Measurements from ENCODE around the gene ANKLE1. TPM values are rescaled to one million over a fixed set of nuclear protein-coding genes. Genes with fewer than 3 reads are reported as not detected.

ANKLE1 gene
- total RNA-seq: 1.6 TPM
- polyA plus RNA-seq: 0.64 TPM
- long read RNA-seq, donor 1: 0 reads
- long read RNA-seq, donor 2, partial matches to known transcripts: 0 of 4 reads
- long read RNA-seq, donor 2, other reads (novel, unspliced or antisense): 0 of 4 reads
- long read RNA-seq, donor 3: 0 reads
- long read RNA-seq, donor 4: 0 reads
- long read RNA-seq, donor 5, partial matches to known transcripts: 0 of 1 reads
- long read RNA-seq, donor 5, other reads (novel, unspliced or antisense): 0 of 1 reads
- long read RNA-seq, donor 6: 0 reads
- long read RNA-seq, donor 7: 0 reads
- long read RNA-seq, donor 8: 0 reads
- long read RNA-seq, donor 9, partial matches to known transcripts: 0 of 1 reads
- long read RNA-seq, donor 9, other reads (novel, unspliced or antisense): 0 of 1 reads
- long read RNA-seq, donor 10, partial matches to known transcripts: 0 of 1 reads
- long read RNA-seq, donor 10, other reads (novel, unspliced or antisense): 0 of 1 reads

- DNase-seq (ENCODE audit: low read depth in 6 of 9, low spot score in 9 of 9): peak in 3 of 9 donors; percentile 34 to 65 (median 36)
- Histone ChIP-seq H3K27ac (ENCODE audit: low read depth in 1 of 2, low read length in 1 of 2) (peak within 1 kb of the TSS in 1 of 2 donors; percentile 31), H3K4me1 (ENCODE audit: control insufficient read depth in 2 of 2, insufficient read depth in 2 of 2, low read length in 2 of 2) (peaks cover 3 to 16% of the 10 kb centered on the region in 2 donors), H3K36me3 (ENCODE audit: control insufficient read depth in 2 of 2, insufficient read depth in 2 of 2, low read length in 1 of 2) (peaks cover 17 to 30% of the 10 kb centered on the region in 2 donors), H3K4me3 (ENCODE audit: low read length in 2 of 2) (peak within 1 kb of the TSS; percentile 45 to 49), H3K9me3 (ENCODE audit: control insufficient read depth in 2 of 2, insufficient read depth in 1 of 2, low read length in 1 of 2) (no peaks in the 10 kb centered on the region), H3K27me3 (ENCODE audit: control insufficient read depth in 2 of 2, insufficient read depth in 1 of 2, low read length in 1 of 2) (peaks cover 0 to 15% of the 10 kb centered on the region in 2 donors)
- WGBS: 6% methylated on average over 75 of the region's 75 CpGs
Observed at GRCh38 chr19:17281391-17282304, at the start of gene ANKLE1. TSS of gene ANKLE1 (plus strand) at chr19:17281901. CDS start at chr19:17281921, 20 bp downstream.

GRCh38 chr19:17232258-17232657, 49.4 kb upstream of the ANKLE1 start:
- H3K9me3 ChIP-seq (ENCODE audit: control insufficient read depth in 2 of 2, insufficient read depth in 1 of 2, low read length in 1 of 2): peaks cover 0 to 4% of the 10 kb centered on the region in 2 donors
- H3K4me3 ChIP-seq (ENCODE audit: low read length in 2 of 2): no peak overlapping the region
- no peaks in the 10 kb centered on the region for H3K27me3 ChIP-seq (ENCODE audit: control insufficient read depth in 2 of 2, insufficient read depth in 1 of 2, low read length in 1 of 2)
- H3K4me1 ChIP-seq (ENCODE audit: control insufficient read depth in 2 of 2, insufficient read depth in 2 of 2, low read length in 2 of 2): peaks cover 13 to 20% of the 10 kb centered on the region in 2 donors
- no peak for DNase-seq (ENCODE audit: low read depth in 6 of 9, low spot score in 9 of 9)
- peaks cover 4 to 17% of the 10 kb centered on the region in 2 donors for H3K36me3 ChIP-seq (ENCODE audit: control insufficient read depth in 2 of 2, insufficient read depth in 2 of 2, low read length in 1 of 2)
- no peak overlapping the region for H3K27ac ChIP-seq (ENCODE audit: low read depth in 1 of 2, low read length in 1 of 2)
- WGBS: 98% methylated on average over 25 of the region's 25 CpGs

- peaks cover 13 to 20% of the 10 kb centered on the region in 2 donors for H3K4me1 ChIP-seq (ENCODE audit: control insufficient read depth in 2 of 2, insufficient read depth in 2 of 2, low read length in 2 of 2)
- peak overlapping the region; percentile 44 to 74 for H3K27ac ChIP-seq (ENCODE audit: low read depth in 1 of 2, low read length in 1 of 2)
- WGBS: 23% methylated on average over 11 of the region's 11 CpGs
- H3K4me3 ChIP-seq (ENCODE audit: low read length in 2 of 2): peak overlapping the region; percentile 52 to 54
- peaks cover 0 to 4% of the 10 kb centered on the region in 2 donors for H3K9me3 ChIP-seq (ENCODE audit: control insufficient read depth in 2 of 2, insufficient read depth in 1 of 2, low read length in 1 of 2)
- peaks cover 2 to 11% of the 10 kb centered on the region in 2 donors for H3K36me3 ChIP-seq (ENCODE audit: control insufficient read depth in 2 of 2, insufficient read depth in 2 of 2, low read length in 1 of 2)
- DNase-seq (ENCODE audit: low read depth in 6 of 9, low spot score in 9 of 9): peak in 4 of 9 donors; percentile 59 to 64 (median 60)
- no peaks in the 10 kb centered on the region for H3K27me3 ChIP-seq (ENCODE audit: control insufficient read depth in 2 of 2, insufficient read depth in 1 of 2, low read length in 1 of 2)
Observed at GRCh38 chr19:17234911-17235299, 46.8 kb upstream of the ANKLE1 start.

- peak in 7 of 9 donors; percentile 60 to 87 (median 79) for DNase-seq (ENCODE audit: low read depth in 6 of 9, low spot score in 9 of 9)
- Histone ChIP-seq H3K27ac (ENCODE audit: low read depth in 1 of 2, low read length in 1 of 2) (peak overlapping the region; percentile 44 to 74), H3K9me3 (ENCODE audit: control insufficient read depth in 2 of 2, insufficient read depth in 1 of 2, low read length in 1 of 2) (peaks cover 0 to 4% of the 10 kb centered on the region in 2 donors), H3K36me3 (ENCODE audit: control insufficient read depth in 2 of 2, insufficient read depth in 2 of 2, low read length in 1 of 2) (peaks cover 2 to 11% of the 10 kb centered on the region in 2 donors), H3K4me1 (ENCODE audit: control insufficient read depth in 2 of 2, insufficient read depth in 2 of 2, low read length in 2 of 2) (peaks cover 13 to 20% of the 10 kb centered on the region in 2 donors), H3K27me3 (ENCODE audit: control insufficient read depth in 2 of 2, insufficient read depth in 1 of 2, low read length in 1 of 2) (peaks cover 0 to under 1% of the 10 kb centered on the region in 2 donors), H3K4me3 (ENCODE audit: low read length in 2 of 2) (peak overlapping the region; percentile 52 to 54)
- WGBS: 2% methylated on average over 80 of the region's 80 CpGs
Observed at GRCh38 chr19:17235300-17235970, 46.3 kb upstream of the ANKLE1 start.

GRCh38 chr19:17235971-17236777, 45.5 kb upstream of the ANKLE1 start:
- peak in 1 of 9 donors; percentile 49 for DNase-seq (ENCODE audit: low read depth in 6 of 9, low spot score in 9 of 9)
- Histone ChIP-seq H3K4me1 (ENCODE audit: control insufficient read depth in 2 of 2, insufficient read depth in 2 of 2, low read length in 2 of 2) (peaks cover 13 to 20% of the 10 kb centered on the region in 2 donors), H3K4me3 (ENCODE audit: low read length in 2 of 2) (peak overlapping the region in 1 of 2 donors; percentile 52), H3K9me3 (ENCODE audit: control insufficient read depth in 2 of 2, insufficient read depth in 1 of 2, low read length in 1 of 2) (peaks cover 0 to 4% of the 10 kb centered on the region in 2 donors), H3K27me3 (ENCODE audit: control insufficient read depth in 2 of 2, insufficient read depth in 1 of 2, low read length in 1 of 2) (peaks cover 0 to 5% of the 10 kb centered on the region in 2 donors), H3K27ac (ENCODE audit: low read depth in 1 of 2, low read length in 1 of 2) (peak overlapping the region in 1 of 2 donors; percentile 74), H3K36me3 (ENCODE audit: control insufficient read depth in 2 of 2, insufficient read depth in 2 of 2, low read length in 1 of 2) (peaks cover 2 to 11% of the 10 kb centered on the region in 2 donors)
- WGBS: 11% methylated on average over 24 of the region's 27 CpGs

GRCh38 chr19:17236811-17237543, 44.7 kb upstream of the ANKLE1 start:
- peaks cover 0 to 4% of the 10 kb centered on the region in 2 donors for H3K9me3 ChIP-seq (ENCODE audit: control insufficient read depth in 2 of 2, insufficient read depth in 1 of 2, low read length in 1 of 2)
- no peak overlapping the region for H3K27ac ChIP-seq (ENCODE audit: low read depth in 1 of 2, low read length in 1 of 2)
- peaks cover 13 to 20% of the 10 kb centered on the region in 2 donors for H3K4me1 ChIP-seq (ENCODE audit: control insufficient read depth in 2 of 2, insufficient read depth in 2 of 2, low read length in 2 of 2)
- DNase-seq (ENCODE audit: low read depth in 6 of 9, low spot score in 9 of 9): no peak
- H3K27me3 ChIP-seq (ENCODE audit: control insufficient read depth in 2 of 2, insufficient read depth in 1 of 2, low read length in 1 of 2): peaks cover 0 to 8% of the 10 kb centered on the region in 2 donors
- 96% methylated on average over 18 of the region's 18 CpGs for WGBS
- peaks cover 0 to 7% of the 10 kb centered on the region in 2 donors for H3K36me3 ChIP-seq (ENCODE audit: control insufficient read depth in 2 of 2, insufficient read depth in 2 of 2, low read length in 1 of 2)
- H3K4me3 ChIP-seq (ENCODE audit: low read length in 2 of 2): no peak overlapping the region

GRCh38 chr19:17237747-17238706, 43.7 kb upstream of the ANKLE1 start:
- 98% methylated on average over 13 of the region's 13 CpGs for WGBS
- Histone ChIP-seq H3K36me3 (ENCODE audit: control insufficient read depth in 2 of 2, insufficient read depth in 2 of 2, low read length in 1 of 2) (no peaks in the 10 kb centered on the region), H3K27ac (ENCODE audit: low read depth in 1 of 2, low read length in 1 of 2) (no peak overlapping the region), H3K27me3 (ENCODE audit: control insufficient read depth in 2 of 2, insufficient read depth in 1 of 2, low read length in 1 of 2) (peaks cover 3 to 17% of the 10 kb centered on the region in 2 donors), H3K4me1 (ENCODE audit: control insufficient read depth in 2 of 2, insufficient read depth in 2 of 2, low read length in 2 of 2) (peaks cover 13 to 20% of the 10 kb centered on the region in 2 donors), H3K9me3 (ENCODE audit: control insufficient read depth in 2 of 2, insufficient read depth in 1 of 2, low read length in 1 of 2) (peaks cover 0 to 4% of the 10 kb centered on the region in 2 donors), H3K4me3 (ENCODE audit: low read length in 2 of 2) (no peak overlapping the region)
- DNase-seq (ENCODE audit: low read depth in 6 of 9, low spot score in 9 of 9): no peak
